NB4 (cell line): ENCODE data around the gene CTIF.

ENCODE experiments used
- DNase-seq: peaks from one replicate; pipeline ENCODE4 v3.0.0; 2010; ENCODE audit warnings: low read depth
- H3K4me3 ChIP-seq: one replicate; pipeline ENCODE4 v1.5.1; 2011; ENCODE audit warnings: mild to moderate bottlenecking, low read depth, low read length, moderate library complexity
- MYC ChIP-seq: IDR thresholded peaks from 2 replicates; pipeline ENCODE4 v1.6.1; 2011; ENCODE audit warnings: low read depth, low read length
- POLR2A ChIP-seq: IDR thresholded peaks from 2 replicates; pipeline ENCODE4 v1.6.1; 2011; ENCODE audit warnings: mild to moderate bottlenecking; ENCODE audit not compliant: insufficient read length; ENCODE audit errors: extremely low read depth
- TF ChIP-seq, protein P1 (sequence below): IDR thresholded peaks from 2 replicates; pipeline ENCODE4 v1.6.1; 2011; ENCODE audit warnings: low read depth, low read length
- TF ChIP-seq, protein P2 (sequence below): IDR thresholded peaks from one replicate; pipeline ENCODE4 v1.5.1; 2012; ENCODE audit warnings: low read depth, low read length

CTIF gene

DNA sequence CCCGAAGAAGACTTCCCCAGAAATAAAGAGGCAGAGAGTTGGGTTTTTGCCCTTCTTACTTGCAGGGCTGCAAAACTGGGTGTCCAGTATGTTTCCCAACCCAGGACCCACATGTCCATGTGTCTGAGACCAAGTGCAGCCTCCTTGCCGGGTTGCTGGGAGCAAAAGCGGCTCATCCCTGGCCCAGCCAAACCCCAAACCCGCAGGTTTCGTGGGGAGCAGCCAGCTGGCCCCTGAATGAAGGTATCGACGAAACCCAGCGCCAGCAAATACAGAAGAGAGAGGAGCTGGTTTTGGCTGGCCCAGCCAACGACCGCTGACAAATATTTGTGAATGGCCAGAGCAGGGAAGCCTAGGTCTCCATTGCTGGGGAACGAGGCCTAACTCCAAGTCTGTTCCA, 214.9 kb downstream of the CTIF start:
- TF ChIP-seq, protein P1, sequence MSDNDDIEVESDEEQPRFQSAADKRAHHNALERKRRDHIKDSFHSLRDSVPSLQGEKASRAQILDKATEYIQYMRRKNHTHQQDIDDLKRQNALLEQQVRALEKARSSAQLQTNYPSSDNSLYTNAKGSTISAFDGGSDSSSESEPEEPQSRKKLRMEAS, result no peak
- TF ChIP-seq POLR2A, result no peak
- TF ChIP-seq, protein P2, sequence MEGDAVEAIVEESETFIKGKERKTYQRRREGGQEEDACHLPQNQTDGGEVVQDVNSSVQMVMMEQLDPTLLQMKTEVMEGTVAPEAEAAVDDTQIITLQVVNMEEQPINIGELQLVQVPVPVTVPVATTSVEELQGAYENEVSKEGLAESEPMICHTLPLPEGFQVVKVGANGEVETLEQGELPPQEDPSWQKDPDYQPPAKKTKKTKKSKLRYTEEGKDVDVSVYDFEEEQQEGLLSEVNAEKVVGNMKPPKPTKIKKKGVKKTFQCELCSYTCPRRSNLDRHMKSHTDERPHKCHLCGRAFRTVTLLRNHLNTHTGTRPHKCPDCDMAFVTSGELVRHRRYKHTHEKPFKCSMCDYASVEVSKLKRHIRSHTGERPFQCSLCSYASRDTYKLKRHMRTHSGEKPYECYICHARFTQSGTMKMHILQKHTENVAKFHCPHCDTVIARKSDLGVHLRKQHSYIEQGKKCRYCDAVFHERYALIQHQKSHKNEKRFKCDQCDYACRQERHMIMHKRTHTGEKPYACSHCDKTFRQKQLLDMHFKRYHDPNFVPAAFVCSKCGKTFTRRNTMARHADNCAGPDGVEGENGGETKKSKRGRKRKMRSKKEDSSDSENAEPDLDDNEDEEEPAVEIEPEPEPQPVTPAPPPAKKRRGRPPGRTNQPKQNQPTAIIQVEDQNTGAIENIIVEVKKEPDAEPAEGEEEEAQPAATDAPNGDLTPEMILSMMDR, result no peak
- DNase-seq, result no peak
- no peak overlapping the region for H3K4me3 ChIP-seq

DNA sequence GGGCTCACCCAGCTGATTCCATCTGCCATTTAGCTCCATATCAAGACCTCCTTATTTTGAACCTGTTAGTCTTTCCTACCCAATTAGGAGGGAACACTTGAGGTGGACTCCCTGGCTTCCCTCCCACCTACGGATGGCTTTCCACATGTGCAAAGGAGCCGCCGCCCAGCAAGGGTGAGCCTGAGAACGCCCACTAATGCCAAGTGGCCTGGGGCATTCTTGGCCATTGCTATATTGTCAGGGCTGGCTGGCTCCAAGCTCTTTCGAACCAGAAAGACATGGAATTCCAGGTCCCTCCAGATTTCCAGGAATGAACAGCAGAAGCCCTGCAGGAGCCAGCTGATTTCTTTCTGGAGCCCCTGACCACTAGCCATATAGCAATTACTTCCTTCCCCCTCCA, 215.7 kb downstream of the CTIF start:
- TF ChIP-seq POLR2A, result no peak
- TF ChIP-seq, protein P1, result no peak
- TF ChIP-seq MYC, result no peak
- TF ChIP-seq, protein P2, result no peak
- DNase-seq, result no peak
- no peak overlapping the region for H3K4me3 ChIP-seq

DNA sequence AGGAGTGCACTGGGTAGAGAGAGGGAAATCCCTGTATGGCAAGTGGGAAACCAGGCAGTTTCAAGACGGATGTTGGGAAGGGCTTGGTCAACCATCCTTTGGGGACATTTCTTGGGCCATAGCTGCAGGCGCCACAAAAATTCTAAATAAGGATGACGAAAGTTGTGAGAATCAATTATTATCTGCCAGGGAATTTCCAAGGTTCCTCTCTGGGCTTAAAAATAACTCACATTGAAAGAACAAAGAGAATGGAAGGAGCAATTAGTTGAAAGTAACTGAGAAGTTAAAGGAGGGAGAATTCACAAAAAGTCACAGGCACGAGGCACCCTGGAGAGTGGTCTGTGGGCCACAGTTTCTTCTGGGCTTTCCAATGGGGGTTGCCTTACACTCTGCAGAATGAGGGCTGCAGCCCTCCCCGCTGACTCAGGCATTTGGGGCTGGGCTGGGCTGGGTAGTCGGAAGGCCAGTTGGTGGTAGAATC, 216.2 kb downstream of the CTIF start:
- DNase-seq, result no peak
- no peak overlapping the region for H3K4me3 ChIP-seq

DNA sequence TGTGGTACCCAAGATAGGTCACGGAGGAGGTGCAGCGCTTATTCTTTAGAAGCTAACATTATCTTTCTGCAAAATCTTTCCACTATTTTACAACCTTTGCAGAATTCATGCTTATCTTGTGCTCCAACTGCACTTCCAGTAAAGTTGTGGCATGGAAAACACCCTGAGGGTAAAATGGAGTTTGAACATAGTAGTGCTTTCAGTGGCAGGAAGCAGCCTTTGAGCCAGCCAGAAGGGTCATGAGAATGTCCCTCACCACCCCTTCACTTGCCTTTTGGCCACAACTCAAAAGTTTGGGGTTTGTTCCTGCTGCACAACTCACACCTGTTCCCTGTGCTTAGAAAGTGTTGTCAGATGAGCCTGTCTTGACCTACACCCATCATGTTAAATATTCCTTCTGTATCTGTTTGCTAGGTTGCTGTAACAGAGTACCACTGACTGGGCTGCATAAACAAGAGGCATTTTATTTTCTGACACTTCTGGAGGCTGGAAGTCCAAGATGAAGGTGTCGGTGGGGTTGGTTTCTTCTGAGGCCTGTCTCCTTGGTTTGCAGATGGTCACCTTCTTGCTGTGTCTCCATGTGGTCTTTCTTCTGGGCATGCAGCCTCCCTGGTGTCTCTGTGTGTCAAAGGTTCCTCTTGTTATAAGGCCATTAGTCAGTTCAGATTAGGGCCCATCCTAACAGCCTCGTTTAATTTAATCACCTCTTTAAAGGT, 217.8 kb downstream of the CTIF start:
- H3K4me3 ChIP-seq, result no peak overlapping the region
- TF ChIP-seq, protein P2, result no peak
- TF ChIP-seq, protein P1, result no peak
- TF ChIP-seq MYC (no peak), POLR2A (no peak)
- DNase-seq, result no peak

More for the DNA sequence above, 216.2 kb downstream of the CTIF start:
- TF ChIP-seq MYC, result no peak
- TF ChIP-seq, protein P1, result no peak

DNA sequence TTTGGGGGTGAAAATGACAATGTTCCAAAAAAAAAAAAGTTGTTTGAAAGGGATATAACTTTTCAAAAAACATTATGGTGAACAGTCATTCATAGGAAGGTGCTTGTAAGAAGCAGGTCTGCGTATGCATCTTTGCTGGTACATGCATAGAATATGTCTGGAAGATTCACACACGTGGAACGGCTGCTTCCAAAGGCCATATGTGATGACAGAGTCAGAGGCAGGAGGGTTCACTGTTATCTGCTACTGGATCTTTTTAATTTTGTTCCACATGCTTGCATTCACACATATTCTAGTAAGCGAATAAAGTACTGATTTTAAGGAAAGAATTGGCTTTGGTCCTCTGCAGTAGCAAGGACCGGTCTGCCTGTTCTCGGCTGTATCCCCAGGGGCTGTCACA, 218.5 kb downstream of the CTIF start:
- H3K4me3 ChIP-seq, result no peak overlapping the region
- TF ChIP-seq, protein P1, result no peak
- TF ChIP-seq MYC, result no peak
- TF ChIP-seq POLR2A, result no peak
- TF ChIP-seq, protein P2, result no peak
- no peak for DNase-seq

DNA sequence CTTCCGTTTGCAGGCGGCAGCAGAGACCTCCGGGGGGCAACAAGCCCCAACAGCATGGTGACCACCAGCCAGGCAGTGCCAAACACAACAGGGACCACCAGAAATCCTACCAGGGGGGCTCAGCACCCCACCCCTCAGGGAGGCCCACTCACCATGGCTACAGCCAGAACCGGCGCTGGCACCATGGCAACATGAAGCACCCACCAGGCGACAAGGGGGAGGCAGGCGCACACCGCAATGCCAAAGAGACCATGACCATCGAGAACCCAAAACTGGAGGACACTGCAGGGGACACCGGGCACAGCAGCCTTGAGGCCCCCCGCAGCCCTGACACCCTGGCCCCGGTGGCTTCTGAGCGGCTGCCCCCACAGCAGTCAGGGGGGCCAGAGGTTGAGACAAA, 219.1 kb downstream of the CTIF start:
- H3K4me3 ChIP-seq, result no peak overlapping the region
- no peak for DNase-seq

More for the DNA sequence above, 219.1 kb downstream of the CTIF start:
- TF ChIP-seq, protein P1, result no peak
- TF ChIP-seq POLR2A, result no peak
- no peak for TF ChIP-seq MYC
- TF ChIP-seq, protein P2, result no peak
